HG03064 (cell line): Measurements from ENCODE around the gene UBR3.

Experiments used
- ATAC-seq: cut with Tn5 transposase; IDR thresholded peaks from one replicate; pipeline ENCODE4 v1.9.1; 2021; ENCODE audit warnings: low read depth; ENCODE audit not compliant: unreplicated experiment

UBR3 gene

DNA sequence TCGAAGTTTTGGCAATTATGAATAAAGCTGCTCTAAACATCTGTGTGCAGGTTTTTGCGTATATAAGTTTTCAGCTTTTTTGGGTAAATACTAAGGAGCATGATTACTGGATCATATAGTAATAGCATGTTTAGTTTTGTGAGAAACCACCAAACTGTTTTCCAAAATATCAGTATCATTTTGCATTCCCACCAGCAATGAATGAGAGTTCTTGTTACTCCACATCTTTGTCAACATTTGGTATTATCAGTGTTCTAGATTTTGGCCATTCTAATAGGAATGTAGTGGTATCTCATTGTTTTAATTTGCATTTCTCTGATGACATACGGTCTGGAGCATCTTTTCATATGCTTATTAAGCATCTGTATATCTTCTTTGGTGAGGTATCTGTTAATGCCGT lies 207.3 kb downstream of the UBR3 start:
- no peak for ATAC-seq

DNA sequence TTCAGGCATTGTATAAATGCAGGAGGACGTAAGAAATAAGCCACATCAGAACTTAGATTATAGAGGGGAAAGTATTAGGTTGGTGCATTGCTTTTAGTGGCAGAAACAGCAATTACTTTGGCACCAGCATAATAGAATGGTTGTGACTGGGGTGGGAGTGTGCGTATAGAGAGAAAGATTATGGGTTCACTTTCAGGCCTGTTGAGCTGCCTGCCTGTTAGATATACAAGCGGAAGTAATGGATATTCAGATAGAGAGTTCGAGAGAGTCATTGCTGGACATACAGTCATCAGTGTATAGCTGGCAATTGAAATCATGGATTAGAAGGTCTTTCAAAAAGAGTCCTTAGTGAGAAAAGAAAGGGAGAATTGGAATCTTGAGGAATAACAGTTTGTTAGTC lies 211.5 kb downstream of the UBR3 start:
- no peak for ATAC-seq

DNA sequence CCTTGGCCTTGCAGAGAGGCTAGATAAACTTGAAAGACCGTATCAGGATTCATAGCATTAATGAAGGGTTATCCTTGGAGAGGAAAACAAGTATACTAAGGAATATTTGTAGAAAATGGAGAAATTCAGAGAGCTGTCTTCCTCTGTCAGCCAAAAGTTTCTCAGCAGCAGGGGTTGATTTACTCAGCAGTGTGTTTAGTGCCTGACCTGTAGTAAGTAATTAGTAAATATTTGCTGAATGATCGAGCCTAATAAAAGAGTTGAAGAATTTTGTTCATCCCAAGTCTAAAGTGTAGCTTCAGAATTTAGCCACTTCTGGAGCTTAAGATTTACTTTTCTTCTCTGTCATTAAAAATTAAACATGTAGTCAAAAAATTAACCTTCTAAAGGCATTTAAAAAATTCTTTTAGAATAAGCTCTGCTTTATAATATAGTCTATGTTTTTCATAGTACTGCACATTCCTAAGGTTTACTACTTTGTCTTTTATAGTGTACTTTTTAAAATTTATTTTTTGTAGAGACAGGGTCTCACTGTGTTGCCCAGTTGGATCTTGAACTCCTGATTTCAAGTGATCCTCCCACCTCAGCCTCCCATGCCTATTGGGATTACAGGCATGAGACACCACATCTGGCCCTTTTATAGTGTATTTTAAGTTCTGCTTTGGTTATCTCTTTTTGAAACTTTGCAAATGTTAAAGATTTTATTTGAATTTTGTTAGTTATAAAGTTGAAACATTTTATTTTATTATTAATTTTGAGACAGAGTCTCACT lies 212.3 kb downstream of the UBR3 start:
- no peak for ATAC-seq

DNA sequence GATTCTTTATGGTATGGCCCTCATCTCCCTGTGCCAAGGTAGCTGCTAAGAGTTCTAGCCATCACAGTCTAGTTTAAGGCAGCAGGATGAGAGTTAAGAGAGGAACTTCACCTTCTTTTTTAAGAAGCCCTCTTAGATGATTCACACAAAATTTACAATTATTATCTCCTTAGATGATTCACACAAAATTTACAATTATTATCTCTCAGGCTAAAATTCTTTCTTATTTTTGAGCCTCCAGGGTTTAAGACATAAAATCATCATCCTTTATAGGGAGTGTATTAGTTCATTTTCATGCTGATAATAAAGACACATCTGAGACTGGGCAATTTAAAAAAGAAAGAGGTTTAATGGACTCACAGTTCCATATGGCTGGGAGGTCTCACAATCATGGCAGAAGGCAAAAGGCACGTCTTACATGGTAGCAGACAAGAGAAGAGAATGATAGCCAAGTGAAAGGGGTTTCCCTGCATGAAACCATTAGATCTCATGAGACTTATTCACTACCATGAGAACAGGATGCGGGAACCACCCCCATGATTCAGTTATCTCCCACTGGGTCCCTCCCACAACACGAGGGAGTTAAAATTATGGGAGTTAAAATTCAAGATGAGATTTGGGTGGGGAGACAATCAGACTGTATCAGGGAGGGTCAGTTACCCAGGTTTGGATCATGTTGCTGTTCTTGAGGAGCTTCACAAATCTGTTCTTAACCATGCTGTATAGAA lies 217.7 kb downstream of the UBR3 start:
- ATAC-seq, result no peak

DNA sequence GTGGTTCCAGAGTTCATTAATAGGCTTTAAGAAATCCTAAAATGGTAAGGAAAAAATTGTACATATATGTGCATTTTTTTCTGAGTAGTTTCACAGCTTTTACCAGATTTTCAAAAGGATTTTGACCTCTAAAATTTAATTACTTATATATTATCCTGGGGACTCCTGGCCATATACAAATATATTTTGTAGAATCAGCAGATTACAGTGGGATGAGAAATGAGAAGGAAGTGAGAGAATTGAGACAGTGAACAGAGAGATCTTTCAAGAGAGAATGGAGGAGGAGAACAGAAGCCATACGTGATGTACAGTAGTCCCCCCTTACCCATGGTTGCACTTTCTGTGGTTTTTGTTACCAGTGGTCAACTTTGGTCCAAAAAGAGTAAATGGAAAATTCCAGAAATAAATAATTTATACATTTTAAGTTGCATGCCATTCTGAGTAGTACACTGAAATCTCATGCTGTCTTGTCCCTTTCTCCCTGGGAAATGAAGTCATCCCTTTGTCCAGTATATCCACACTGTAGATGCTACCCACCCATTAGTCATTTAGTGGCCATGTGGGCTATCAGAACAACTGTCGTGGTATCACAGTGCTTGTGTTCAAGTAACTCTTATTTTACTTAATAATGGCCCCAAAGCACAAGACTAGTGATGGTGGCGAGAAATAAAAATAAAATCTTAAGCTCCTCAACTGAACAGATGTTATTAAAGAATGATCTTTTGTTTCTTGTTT lies 220.2 kb downstream of the UBR3 start:
- no peak for ATAC-seq

DNA sequence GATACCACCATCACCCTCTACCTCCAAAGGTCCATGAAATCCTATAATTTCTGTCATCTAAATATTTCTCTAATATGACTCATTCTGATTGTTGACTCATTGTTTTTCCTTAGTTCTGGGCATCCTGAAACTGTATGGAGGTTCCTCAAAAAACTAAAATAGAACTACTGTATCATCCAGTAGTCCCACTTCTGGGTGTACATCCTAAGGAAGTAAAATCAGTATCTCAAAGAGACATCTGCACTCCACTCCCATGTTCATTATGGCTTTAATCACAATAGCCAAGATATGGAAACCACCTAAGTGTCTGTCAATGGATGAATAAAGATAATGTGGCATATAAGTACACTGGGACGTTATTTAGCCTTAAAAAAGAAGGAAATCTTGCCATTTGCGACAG lies 224.9 kb downstream of the UBR3 start:
- ATAC-seq, result no peak

DNA sequence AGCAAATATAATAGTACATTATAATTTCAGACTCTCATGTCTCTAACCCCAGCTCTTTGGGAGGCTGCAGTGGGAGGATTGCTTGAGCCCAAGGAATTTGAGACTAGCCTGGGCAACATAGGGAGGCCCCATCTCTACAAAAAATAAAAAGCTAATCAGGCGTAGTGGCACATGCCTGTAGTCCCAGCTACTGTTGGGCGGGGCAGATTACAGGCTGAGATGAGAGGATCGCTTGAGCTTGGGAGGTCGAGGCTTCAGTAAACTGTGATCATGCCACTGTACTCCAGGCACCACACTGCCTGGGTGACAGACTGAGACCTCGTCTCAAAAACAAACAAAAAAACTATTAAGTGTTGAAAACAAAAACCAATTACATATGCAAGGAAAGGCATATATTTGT lies 227.7 kb downstream of the UBR3 start:
- ATAC-seq, result no peak

DNA sequence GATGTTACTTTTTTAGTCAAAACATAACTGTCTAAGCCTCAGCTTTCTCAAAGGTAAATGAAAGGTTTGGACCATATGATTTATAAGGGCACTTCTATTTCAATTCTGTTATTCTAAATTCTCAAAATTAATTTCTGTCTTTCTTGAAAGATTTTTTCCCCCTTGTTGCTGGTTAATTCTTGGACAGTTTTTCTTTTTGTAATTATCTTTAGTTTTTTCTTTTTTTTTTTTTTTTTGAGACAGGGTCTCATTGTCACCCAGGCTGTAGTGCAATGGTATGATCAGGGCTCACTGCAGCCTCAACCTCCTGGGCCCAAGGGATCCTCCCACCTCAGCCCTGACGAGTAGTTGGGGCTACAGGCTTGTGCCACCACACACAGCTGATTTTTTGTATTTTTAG lies 229.6 kb downstream of the UBR3 start:
- ATAC-seq, result no peak

DNA sequence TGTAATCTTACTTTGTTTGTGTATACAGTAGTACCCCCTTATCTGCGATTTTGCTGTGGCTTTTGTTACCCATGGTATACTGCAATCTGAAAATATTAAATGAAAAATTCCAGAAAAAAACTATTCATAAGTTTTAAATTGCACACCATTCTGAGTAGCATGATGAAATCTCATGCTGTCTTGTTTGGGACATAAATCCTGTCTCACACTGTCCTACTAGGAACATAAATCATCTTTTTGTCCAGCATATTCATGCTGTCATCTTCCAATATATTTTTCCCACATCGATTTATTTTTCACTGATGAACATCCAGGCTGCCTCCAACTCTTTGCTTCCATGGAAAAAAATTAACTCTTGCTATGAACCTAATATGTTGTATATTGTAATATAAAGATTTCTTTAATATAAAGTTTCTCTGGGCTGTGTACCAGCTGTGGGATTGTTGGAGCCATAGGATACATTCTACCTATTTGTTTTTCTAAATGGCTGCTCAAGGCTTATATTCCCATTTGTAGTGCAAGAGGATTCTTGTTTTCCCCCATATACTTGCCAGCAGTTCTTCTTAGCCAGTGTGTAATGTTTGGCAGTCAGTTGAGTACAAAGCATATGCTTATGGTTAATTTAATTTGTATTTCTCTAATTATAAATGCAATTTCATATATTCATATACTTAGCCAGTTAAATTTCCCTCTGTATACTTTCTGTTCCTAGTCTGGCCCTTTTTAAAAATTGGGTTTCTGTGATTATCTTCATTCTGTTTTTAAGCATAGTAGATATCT lies 236.4 kb downstream of the UBR3 start:
- ATAC-seq, result no peak

DNA sequence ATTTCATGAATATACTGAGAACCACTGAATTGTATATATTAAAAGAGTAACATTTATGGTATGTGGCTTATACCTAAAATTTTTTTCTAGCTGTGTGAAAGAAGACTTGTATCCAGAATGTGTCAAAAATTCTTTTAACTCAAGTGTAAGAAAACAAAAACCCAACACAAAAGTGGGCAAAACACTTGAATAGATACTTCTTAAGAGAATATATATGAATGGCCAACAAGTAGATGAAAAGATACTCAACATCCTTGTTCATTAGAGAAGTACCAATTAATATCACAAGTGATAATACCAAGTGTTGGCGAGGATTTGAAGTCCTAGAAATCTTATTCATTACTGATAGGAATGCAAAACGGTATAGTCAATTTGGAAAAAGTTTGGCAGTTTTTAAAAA lies 243.5 kb downstream of the UBR3 start:
- ATAC-seq, result no peak

DNA sequence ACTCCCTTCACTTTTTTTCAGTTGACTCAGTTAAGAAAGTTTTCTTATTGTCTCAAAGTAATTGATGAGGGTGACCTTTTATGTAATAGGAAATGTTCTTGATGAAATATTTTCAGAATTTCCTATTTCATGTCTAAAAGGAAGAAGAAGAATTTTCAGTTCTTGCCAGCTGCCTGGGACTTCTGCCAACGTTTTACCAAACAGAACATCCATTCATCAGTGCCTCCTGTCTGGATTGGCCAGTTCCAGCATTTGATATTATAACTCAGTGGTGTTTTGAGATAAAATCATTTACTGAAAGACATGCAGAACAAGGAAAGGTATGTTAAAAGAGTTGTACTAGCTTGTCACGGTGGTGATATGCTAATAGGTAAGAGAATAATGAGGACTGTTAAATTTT lies 246.0 kb downstream of the UBR3 start:
- ATAC-seq, result no peak

DNA sequence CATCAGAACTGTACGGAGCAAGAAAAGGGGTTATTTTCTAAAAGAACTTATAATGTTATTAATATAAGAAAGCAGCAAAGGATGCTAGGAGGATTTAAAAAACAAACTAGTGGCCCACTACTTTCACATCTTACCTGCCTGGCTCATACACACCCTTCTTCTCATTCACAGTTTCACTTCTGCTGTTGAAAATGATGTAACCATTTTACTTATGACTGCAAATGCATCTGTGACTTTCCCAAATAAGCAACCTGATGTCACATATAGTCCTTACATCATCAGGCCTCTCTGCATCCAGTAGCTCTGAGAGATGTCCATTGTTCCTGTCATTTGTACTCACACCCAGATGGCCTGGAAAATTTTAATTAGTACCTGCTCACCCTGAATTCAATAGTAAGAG lies 248.9 kb downstream of the UBR3 start:
- no peak for ATAC-seq

DNA sequence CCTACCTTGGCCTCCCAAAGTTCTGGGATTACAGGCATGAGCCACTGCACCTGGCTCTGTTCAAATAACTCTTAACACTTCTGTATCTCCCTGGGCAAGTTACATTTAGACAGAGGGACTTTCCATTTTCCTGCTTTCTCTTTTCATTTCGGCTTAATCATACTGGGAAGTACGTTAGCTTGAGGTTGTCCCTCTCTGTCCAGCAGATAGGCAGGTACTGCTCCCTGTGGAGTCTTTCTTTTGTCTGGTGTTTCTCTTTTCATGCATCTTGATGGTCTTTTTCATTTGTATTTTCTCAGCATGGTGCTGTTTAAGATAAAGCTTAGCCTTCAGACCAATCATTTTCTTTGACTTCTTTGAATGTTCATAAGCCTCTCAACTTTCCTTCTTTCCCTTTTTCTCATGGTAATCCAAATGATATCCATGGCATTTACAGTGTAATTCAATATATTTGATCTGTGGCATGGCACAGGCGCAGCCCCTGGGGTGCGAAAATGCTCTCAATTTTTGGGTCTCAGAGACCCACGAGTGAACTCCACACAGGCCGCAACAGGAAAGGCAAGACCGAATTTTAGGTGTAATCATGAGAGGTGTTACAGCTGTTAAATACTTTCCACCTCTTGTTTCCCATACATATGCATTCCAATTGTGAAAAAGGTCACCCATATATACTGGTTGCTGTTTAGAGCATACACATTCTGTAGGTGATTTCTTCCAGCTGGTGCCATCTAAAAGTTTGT lies 250.7 kb downstream of the UBR3 start:
- no peak for ATAC-seq

DNA sequence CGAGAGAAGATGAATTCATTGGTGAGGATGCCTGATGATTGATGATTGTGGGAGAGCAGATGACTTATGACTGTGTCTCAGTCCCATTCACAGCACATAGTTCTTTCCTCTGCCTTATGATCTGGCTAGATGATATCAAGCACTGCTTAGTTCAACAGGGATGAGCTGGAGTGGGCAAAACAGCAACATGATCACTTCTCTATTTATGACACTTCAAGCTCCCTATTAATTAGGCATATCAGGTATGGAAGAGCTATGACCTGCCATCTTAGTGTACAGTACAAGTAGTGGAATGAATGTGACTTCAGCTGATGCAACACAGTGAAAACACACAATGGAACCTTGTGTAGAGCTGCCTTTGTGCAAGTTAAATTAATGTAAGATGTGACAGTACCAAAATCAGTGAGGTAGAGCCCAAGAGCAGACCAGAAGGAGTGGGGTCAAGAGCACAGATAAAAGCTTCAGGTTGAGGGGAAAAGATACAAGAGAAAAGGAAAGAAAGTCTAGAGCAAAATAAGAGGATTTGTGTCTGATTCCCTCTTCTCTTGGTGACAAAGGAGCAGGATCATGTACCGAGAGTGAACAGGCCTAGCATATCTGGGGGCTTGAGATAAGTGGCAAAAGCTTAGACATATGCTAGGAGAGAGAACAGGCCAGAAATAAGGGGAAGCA lies 257.7 kb downstream of the UBR3 start:
- no peak for ATAC-seq

DNA sequence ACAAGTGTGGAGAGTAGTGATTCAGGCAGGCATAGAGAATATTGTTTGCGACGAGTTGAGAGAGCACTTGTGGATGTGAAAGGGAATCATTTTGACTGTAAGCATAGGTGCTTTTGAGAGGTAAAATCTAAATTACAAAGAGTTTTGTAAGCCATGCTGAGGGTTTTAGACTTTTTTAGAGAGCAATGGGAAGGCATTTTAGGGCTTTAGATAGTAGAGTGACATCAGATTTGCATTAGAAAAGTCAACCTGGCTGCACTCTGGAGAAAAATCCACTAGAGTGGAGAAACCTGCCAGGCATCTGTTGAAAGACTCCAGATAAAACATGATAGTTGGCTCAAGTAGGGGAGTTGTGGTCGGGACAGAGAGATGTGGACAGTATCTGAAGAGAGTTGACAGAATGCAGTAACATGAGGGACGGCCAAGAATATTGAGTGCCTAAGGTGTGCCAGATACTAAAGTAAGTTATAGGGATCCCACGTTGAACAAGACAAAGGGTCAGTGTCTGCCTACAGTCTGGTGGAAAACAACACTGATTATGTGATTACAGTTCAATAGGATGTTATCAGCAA lies 258.9 kb downstream of the UBR3 start:
- ATAC-seq, result no peak

DNA sequence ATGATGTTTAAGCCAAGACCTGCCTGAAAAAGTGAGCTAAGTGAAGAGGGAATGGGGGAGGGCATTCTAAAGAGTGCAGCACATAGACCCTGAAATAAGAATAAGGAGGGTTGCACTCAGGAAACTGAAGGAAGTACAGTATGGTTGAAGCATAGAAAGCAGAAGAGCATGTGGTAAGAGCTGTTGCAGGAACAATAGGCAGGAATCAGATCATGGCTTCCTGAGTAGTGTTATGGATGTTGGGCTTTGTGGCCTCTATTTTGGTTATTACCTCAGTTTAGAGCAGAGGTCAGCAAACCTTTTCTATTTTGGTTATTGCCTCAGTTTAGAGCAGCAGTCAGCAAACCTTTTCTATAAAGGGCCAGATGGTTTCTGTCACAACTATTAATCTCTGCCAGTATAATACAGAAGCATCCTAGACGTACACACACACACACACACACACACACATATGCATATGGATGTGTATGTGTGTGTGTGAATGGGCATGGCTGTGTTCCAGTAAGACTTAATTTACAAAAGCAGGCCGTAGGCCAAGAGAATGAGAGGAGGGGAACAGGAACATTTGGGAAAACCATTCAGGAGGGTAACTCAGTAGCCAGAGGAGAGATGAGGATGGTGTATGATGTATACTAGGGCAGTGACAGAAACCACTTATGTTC lies 259.6 kb downstream of the UBR3 start:
- ATAC-seq, result no peak

DNA sequence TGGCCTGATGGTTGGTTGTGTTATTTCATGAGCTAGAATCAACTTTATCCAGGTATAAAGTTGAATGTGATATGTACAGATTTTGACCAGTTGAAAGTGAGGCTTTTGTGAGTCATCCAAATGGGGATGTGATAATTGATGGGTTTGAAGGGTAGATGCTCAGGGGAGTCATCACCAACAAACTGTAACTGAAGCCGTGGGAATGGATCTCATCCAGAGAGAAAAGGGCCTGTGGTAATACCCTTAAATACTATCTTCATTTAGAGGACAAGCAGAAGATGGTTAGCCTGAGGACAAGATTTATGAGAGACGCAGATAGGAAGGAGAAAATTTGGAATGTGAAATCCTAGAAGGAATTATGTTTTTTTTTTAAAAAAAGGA lies 260.1 kb downstream of the UBR3 start:
- ATAC-seq, result no peak

DNA sequence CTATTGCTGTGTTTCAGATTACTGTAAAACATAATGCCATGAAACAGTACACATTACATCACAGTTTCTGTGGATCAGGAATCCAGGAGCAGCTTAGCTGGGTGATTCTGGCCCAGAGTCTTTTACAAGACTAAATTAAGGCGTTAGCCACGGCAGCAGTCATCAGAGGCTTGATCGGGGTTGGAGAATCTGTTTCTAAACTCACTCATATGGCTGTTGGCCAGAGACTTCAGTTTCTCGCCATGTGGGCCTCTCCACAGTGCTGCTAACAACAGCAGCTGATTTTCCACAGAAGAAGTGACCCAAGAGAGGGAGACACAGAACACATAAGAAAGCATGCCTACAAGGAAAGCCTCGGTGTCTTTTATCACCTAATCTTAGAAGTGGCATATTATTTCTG lies 261.5 kb downstream of the UBR3 start:
- no peak for ATAC-seq

DNA sequence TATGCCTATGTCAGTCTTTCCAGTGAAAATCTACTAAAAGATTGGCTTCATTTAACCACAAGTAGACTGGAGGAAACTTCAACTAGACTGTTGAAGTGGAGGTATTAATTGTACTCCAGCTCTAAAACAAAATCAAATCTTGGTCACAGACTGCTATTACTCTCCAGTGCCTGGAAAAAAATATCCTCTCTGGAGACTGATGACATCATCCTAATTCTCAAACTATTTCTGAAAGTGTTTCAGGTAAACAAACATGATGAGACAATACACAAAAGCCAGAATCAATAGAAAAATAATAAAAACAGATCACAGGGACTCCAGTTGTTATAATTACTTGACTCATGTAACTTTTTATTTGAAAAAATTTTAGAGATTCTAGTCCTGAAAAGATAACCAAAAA lies 263.0 kb downstream of the UBR3 start:
- no peak for ATAC-seq
